Peyer's patch (tissue), 4 donors: ENCODE results near the gene NECAB2.

ENCODE experiments used
- POLR2A ChIP-seq, 2 donors: fragments of 450-650 bp; IDR thresholded peaks; one replicate each; pipeline ENCODE4 v1.5.1; 2017; ENCODE audit warnings: antibody characterized with exemption in 2 of 2, mild to moderate bottlenecking in 2 of 2, moderate library complexity in 2 of 2
- TF ChIP-seq, protein P1 (sequence below), 6 experiments: fragments of 450-650 bp in 4 of 6; fragments of 200-600 bp in 2 of 6; sonication (generic) in 1 of 6; IDR thresholded peaks; one replicate each; pipeline ENCODE4 v1.5.1; 2017 to 2019; ENCODE audit warnings: antibody characterized with exemption in 6 of 6, mild to moderate bottlenecking in 3 of 6, moderate library complexity in 1 of 6

DNA sequence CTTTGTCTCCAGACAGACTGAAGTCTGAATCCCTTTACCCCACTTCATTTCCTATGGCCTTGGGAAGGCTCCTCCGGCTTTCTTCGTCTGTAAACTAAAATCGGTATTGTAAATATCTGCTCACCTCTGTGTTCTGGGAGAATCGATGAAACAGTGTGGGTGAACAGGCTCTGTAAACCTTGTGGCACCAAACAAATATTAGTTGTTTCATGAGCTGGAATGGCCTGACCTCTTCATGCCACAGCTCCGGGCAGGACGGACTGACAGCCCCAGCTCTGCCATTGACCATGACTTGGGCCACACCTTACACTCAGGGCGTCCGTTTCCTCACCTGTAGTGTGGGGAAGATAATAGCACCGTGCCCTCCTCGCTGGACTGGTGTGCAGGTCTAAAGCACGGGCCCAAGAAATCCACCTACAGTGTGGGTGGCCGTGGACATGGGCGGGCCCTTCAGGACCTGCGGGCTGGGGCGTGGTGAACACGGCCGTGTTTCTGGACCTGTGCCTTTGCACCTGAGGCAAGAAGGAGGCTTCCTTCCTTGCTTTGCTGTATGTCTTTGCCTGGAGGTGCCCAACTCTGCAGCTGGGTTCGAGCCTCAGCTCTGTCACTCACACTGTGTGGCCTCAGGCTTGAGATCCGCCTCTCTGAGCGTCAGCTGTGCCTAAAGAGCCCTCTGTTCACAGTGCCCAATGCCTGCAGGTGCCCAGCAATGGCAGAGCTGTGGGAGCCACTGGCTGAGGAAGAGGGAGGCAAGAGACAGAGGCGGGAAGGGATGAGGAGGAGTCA lies 21.1 kb upstream of the NECAB2 start:
- TF ChIP-seq, protein P1, sequence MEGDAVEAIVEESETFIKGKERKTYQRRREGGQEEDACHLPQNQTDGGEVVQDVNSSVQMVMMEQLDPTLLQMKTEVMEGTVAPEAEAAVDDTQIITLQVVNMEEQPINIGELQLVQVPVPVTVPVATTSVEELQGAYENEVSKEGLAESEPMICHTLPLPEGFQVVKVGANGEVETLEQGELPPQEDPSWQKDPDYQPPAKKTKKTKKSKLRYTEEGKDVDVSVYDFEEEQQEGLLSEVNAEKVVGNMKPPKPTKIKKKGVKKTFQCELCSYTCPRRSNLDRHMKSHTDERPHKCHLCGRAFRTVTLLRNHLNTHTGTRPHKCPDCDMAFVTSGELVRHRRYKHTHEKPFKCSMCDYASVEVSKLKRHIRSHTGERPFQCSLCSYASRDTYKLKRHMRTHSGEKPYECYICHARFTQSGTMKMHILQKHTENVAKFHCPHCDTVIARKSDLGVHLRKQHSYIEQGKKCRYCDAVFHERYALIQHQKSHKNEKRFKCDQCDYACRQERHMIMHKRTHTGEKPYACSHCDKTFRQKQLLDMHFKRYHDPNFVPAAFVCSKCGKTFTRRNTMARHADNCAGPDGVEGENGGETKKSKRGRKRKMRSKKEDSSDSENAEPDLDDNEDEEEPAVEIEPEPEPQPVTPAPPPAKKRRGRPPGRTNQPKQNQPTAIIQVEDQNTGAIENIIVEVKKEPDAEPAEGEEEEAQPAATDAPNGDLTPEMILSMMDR (IDR thresholded peaks at IDR 0.05): no peak
- TF ChIP-seq POLR2A (IDR thresholded peaks at IDR 0.05): no peak
